ENCODE data around the gene MYO1E. TPM values are rescaled to one million over a fixed set of nuclear protein-coding genes. Genes with fewer than 3 reads are reported as not detected.
"Not testable (repeated sequence)": the region's sequence is repeated elsewhere in the genome, so short reads cannot be mapped to it uniquely, and the experiment has no call there.

Gene MYO1E
- total and polyA plus RNA-seq, 5 donors, result 8.4 to 28.5 (median 23.1) TPM

DNA sequence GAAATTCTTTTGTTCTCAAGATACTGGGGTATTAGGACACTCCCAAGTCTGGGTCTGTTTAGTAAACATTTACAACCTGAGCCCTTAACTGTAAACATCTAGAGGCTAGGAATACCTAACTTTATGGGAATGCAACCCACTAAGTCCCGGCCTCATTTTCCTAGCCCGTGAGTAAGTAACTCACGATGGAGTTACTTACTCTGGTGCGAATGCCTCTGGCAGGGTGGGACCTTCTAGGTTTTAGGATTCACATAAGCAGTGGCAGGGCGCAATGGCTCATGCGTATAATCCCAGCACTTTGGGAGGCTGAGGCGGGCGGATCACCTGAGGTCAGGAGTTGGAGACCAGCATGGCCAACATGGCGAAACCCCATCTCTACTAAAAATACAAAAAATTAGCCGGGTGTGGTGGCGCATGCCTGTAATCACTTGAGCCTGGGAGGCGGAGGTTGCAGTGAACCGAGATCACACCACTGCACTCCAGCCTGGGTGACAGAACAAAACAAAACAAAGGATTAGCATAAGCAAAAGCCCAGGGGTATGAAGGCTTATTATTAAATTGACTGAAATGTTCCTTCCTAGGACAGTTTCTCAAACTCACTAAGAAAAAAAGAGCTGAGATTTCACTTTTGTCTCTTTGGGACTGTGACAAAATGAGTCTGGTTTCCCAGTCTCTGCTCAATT is 14.7 kb upstream of the MYO1E start:
- WGBS, result 96% methylated on average over 13 of the region's 13 CpGs
- H3K4me1 ChIP-seq (ENCODE audit: control insufficient read depth, insufficient read depth, low read length); intact Hi-C loops (cut with DNase I); ATAC-seq; H3K27me3 ChIP-seq (ENCODE audit: control insufficient read depth, insufficient read depth); H3K9me3 ChIP-seq (ENCODE audit: control insufficient read depth, low read length); DNase-seq; H3K4me3 ChIP-seq (ENCODE audit: low read length); H3K27ac ChIP-seq (ENCODE audit: low read length): not testable (repeated sequence)

DNA sequence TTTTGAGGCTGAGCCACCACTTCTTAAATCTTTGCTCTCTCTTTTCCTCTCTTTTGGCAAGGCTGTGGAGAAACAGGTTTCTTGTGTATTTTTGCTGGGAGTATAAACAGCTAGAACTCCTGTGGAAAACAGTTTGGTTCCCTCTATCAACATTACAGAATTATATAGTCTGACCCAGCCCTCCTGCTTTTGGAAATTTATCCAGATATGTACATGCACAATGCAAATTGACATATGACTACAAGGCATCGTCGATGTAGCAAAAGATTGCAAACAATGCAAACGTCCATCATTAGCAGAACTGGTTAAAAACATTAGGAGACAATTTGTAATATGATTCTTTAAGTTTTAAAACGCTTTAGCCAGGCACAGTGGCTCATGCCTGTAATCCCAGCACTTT is 12.5 kb upstream of the MYO1E start:
- Histone ChIP-seq H3K27me3 (ENCODE audit: control insufficient read depth, insufficient read depth) (no peaks in the 10 kb centered on the region), H3K4me3 (ENCODE audit: low read length) (no peak overlapping the region), H3K4me1 (ENCODE audit: control insufficient read depth, insufficient read depth, low read length) (no peaks in the 10 kb centered on the region), H3K9me3 (ENCODE audit: control insufficient read depth, low read length) (no peaks in the 10 kb centered on the region), H3K27ac (ENCODE audit: low read length) (no peak overlapping the region)
- ATAC-seq, result no peak
- no peak for DNase-seq
- WGBS, result 85% methylated on average over 4 of the region's 4 CpGs
- intact Hi-C loops (cut with DNase I), result no loop called here

DNA sequence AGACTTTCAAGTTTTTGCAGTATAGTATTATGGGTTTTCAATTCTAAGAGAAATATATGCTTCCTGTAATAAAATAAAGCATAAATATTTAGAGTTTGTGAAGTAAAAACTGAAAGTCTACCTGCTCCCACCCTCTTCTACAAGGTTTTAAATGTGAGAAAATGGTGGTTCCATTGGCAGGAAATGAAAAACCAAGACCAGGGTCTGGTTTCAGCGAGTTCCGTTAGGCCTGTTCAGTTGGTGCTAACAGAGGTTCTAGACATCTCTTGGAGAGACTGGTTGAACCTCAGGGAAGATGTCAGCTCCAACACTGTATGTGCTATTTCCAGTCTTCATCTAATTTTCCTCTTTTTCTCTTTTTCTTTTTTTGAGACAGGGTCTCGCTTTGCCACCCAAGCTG is 11.8 kb upstream of the MYO1E start:
- H3K9me3 ChIP-seq (ENCODE audit: control insufficient read depth, low read length), result no peaks in the 10 kb centered on the region
- 96% methylated on average over 3 of the region's 3 CpGs for WGBS
- no peaks in the 10 kb centered on the region for H3K27me3 ChIP-seq (ENCODE audit: control insufficient read depth, insufficient read depth)
- intact Hi-C loops (cut with DNase I), result no loop called here
- no peak overlapping the region for H3K27ac ChIP-seq (ENCODE audit: low read length)
- DNase-seq (no peak), ATAC-seq (no peak)
- no peaks in the 10 kb centered on the region for H3K4me1 ChIP-seq (ENCODE audit: control insufficient read depth, insufficient read depth, low read length)
- H3K4me3 ChIP-seq (ENCODE audit: low read length), result no peak overlapping the region

DNA sequence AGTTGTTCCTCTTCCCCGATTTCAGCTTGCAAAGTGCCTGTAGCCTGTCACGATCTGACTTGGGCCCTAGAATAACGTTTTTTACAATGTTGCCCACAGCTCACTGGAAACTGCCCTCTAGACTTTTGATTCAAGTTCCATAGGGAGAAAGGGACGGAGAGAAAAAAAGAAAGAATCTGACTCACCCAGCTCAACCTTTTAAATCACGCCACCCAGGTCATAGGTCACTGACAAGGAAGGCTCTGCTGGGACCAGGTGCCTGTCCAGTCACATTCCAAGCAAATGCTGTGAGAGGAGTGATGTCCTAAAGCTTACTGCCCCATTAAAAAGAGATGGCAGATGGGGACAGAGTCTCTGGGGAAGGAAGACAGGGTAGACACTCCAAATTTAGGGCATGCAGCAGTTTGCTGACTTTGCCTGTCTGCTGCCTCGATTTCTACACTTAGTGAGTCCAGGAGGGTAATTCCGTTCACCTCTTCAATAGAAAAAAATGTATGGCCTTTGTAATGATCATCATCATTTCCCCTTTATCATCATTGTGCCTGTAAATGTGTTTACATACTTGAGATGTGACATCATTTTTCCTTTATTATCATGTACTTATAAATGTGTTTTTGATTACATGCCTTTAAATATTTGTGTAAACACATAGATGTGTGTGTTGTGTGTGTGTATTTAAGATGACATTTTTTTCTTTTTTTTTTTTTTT is 8.4 kb upstream of the MYO1E start:
- Histone ChIP-seq H3K27ac (ENCODE audit: low read length) (no peak overlapping the region), H3K27me3 (ENCODE audit: control insufficient read depth, insufficient read depth) (no peaks in the 10 kb centered on the region), H3K9me3 (ENCODE audit: control insufficient read depth, low read length) (no peaks in the 10 kb centered on the region), H3K4me3 (ENCODE audit: low read length) (no peak overlapping the region), H3K4me1 (ENCODE audit: control insufficient read depth, insufficient read depth, low read length) (no peaks in the 10 kb centered on the region)
- WGBS, result 73% methylated on average over 7 of the region's 7 CpGs
- intact Hi-C loops (cut with DNase I), result no loop called here
- ATAC-seq (no peak), DNase-seq (no peak)

DNA sequence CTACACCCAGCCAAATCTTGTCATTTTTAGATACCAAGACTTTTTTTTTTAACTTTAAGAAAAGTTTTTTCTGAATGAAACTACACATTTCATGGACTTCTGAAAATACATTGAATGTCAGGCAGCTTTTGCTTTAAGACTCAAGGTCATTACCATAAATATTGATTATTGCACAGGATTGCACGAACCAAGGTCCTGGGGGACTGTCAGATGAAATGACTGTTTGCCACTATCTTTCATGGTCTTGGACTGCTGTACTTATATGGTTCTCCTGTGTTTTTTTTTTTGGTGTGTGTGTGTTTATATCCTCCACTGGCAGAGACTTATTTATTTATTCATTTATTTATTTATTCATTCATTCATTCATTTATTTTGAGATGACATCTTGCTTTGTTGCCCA is 6.9 kb upstream of the MYO1E start:
- Histone ChIP-seq H3K27ac (ENCODE audit: low read length) (no peak overlapping the region), H3K27me3 (ENCODE audit: control insufficient read depth, insufficient read depth) (no peaks in the 10 kb centered on the region), H3K9me3 (ENCODE audit: control insufficient read depth, low read length) (no peaks in the 10 kb centered on the region), H3K4me3 (ENCODE audit: low read length) (no peak overlapping the region), H3K4me1 (ENCODE audit: control insufficient read depth, insufficient read depth, low read length) (no peaks in the 10 kb centered on the region)
- DNase-seq, result no peak
- WGBS, result 89% methylated on average over 1 of the region's 1 CpG
- intact Hi-C loops (cut with DNase I), result loop anchor here in 2 of 4 donors (10.0 kb wide), 3 partner anchors 95 to 135 kb away; no protein-coding TSS in a partner anchor
- ATAC-seq, result no peak

DNA sequence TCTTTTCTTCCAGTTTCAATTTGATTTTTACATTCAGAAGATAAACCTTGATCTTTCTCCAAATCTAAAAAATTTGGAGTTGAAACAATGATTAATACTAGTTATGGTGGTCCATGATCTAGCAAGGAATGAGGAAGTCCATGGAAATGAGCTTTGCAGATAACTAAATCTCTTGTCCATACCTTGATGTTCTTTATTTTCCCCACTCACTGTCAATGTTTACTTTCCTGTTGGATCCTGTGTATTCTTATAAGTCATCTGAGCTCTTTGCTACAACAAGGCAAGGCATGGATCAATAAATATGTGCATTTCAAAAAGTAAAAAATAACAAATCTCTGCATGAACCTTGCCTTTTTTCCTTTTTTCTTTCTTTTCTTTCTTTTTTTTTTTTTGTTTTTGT is 6.2 kb upstream of the MYO1E start:
- Histone ChIP-seq H3K27me3 (ENCODE audit: control insufficient read depth, insufficient read depth) (no peaks in the 10 kb centered on the region), H3K4me1 (ENCODE audit: control insufficient read depth, insufficient read depth, low read length) (no peaks in the 10 kb centered on the region), H3K4me3 (ENCODE audit: low read length) (no peak overlapping the region), H3K27ac (ENCODE audit: low read length) (no peak overlapping the region), H3K9me3 (ENCODE audit: control insufficient read depth, low read length) (no peaks in the 10 kb centered on the region)
- ATAC-seq, result no peak
- no peak for DNase-seq
- intact Hi-C loops (cut with DNase I), result loop anchor here in 2 of 4 donors (10.0 kb wide), 3 partner anchors 94 to 134 kb away; no protein-coding TSS in a partner anchor

DNA sequence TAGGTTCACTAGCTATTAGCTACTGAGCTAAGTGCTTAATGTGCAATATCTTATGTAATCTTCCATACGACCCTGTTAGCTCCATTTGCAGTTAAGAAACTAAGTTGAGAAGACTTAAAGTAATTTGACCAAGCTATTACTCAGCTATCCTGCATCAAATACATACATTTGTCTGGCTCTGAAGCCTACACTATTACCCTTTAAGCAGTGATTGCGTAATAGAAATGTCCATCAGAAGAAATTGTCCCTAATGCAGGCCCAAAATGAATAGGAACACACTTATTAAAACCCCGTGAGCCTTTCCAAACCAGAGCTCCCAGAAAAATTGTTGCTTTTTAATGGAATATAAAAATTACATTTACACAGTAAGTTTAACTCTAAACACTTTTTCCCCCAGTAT is 5.3 kb upstream of the MYO1E start:
- H3K9me3 ChIP-seq (ENCODE audit: control insufficient read depth, low read length), result no peaks in the 10 kb centered on the region
- 77% methylated on average over 3 of the region's 3 CpGs for WGBS
- no peaks in the 10 kb centered on the region for H3K27me3 ChIP-seq (ENCODE audit: control insufficient read depth, insufficient read depth)
- H3K4me1 ChIP-seq (ENCODE audit: control insufficient read depth, insufficient read depth, low read length), result no peaks in the 10 kb centered on the region
- DNase-seq, result no peak
- ATAC-seq, result no peak
- no peak overlapping the region for H3K4me3 ChIP-seq (ENCODE audit: low read length)
- intact Hi-C loops (cut with DNase I), result loop anchor here in 2 of 4 donors (10.0 kb wide), 3 partner anchors 93 to 133 kb away; no protein-coding TSS in a partner anchor
- H3K27ac ChIP-seq (ENCODE audit: low read length), result no peak overlapping the region

DNA sequence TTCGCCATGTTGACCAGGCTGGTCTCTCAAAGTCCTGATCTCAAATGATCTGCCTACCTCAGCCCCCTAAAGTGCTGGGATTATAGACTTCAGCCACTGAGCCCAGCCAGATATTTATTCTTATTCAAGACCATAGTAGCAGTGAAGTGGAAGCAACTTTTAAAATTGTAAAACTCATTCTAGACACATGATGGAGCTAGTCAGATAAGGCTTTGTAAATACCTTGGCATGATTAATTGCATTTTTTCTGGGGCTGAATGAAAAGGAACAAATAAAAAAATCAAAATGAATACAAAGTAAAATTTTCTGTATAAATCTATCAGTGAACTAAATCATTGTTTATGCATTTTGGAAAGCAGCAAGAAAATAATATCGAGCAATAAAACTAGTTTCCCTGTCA is 4.1 kb upstream of the MYO1E start:
- WGBS, result 97% methylated on average over 2 of the region's 2 CpGs
- intact Hi-C loops (cut with DNase I), result loop anchor here in 2 of 4 donors (10.0 kb wide), 3 partner anchors 92 to 132 kb away; no protein-coding TSS in a partner anchor
- DNase-seq, result no peak
- no peaks in the 10 kb centered on the region for H3K9me3 ChIP-seq (ENCODE audit: control insufficient read depth, low read length)
- ATAC-seq, result no peak
- H3K4me1 ChIP-seq (ENCODE audit: control insufficient read depth, insufficient read depth, low read length), result no peaks in the 10 kb centered on the region
- no peak overlapping the region for H3K4me3 ChIP-seq (ENCODE audit: low read length)
- no peaks in the 10 kb centered on the region for H3K27me3 ChIP-seq (ENCODE audit: control insufficient read depth, insufficient read depth)
- no peak overlapping the region for H3K27ac ChIP-seq (ENCODE audit: low read length)

DNA sequence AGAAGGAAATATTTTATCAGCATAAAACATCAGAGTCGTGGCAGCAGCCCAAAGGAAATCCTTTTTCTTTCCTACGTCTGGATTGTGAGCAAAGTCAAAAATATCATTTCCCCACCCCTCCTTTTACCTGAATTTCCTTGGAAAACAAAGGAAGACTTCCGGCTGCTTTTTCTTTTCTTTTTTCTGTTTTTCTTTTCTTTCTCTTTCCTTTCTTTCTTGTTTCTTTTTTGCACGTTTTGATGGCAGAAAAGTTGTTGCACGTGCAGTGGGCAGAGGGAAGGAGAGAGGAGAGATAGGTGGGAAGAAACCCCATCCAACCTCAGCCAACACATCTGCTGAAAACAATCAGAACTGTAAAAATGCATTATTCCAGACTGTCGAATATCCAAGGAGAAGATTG is 544 bp upstream of the MYO1E start:
- Histone ChIP-seq H3K4me3 (ENCODE audit: low read length) (peak overlapping the region; percentile 81), H3K27me3 (ENCODE audit: control insufficient read depth, insufficient read depth) (no peaks in the 10 kb centered on the region), H3K4me1 (ENCODE audit: control insufficient read depth, insufficient read depth, low read length) (no peaks in the 10 kb centered on the region), H3K9me3 (ENCODE audit: control insufficient read depth, low read length) (no peaks in the 10 kb centered on the region), H3K27ac (ENCODE audit: low read length) (peak overlapping the region; percentile 53)
- intact Hi-C loops (cut with DNase I), result loop anchor here in 2 of 4 donors (10.0 kb wide), 3 partner anchors 88 to 128 kb away; no protein-coding TSS in a partner anchor
- 2% methylated on average over 6 of the region's 6 CpGs for WGBS
- ATAC-seq, result no peak
- DNase-seq, result no peak

DNA sequence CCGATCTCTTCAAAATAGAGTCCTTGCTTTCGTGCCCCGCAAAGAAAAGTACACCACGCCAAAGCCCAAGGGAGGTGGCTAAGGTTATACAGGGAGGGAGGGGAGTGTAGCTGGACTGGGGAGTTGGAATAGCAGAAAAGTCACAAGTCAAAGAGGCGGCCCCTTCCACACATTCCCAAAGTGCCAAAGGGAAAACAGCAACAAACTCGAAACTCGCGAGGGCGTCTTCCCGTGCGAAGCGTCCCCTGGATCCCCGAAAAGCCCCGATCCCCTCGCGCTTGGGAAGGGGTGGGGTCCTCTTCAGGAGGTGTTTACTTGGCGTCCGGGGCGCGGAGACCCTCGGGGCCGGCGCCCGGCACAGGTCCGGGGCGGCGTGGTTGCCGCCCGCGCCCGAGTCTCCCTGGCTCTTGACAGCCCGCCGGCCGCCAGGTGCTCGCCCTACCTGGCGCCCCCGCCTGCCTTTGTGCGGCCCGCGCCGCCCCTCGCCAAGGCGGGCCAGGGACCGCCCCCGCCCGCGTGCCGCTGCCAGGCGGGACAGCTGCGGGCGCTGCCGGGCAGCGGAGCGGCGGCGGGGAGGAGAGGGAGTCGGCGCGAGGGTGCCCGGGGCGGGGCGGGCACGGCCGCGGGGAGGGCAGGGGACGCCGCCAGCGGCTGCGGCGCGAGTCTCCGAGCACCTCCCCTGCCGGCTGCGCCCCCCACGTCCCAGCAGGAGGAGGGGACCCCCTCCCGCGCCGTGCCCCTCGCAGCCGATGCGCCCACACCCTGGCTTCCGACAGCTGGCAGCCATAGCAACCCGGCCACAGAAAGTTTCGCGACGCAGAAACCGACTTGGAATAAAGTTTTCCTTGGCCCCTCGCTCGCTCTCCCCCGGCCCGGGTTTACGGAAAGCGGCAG is 966 bp downstream of the MYO1E start:
- Histone ChIP-seq H3K27ac (ENCODE audit: low read length) (peak overlapping the region; percentile 92), H3K27me3 (ENCODE audit: control insufficient read depth, insufficient read depth) (no peaks in the 10 kb centered on the region), H3K4me3 (ENCODE audit: low read length) (peak overlapping the region; percentile 81), H3K4me1 (ENCODE audit: control insufficient read depth, insufficient read depth, low read length) (no peaks in the 10 kb centered on the region), H3K9me3 (ENCODE audit: control insufficient read depth, low read length) (no peaks in the 10 kb centered on the region)
- intact Hi-C loops (cut with DNase I), result loop anchor here in 2 of 4 donors (10.0 kb wide), 3 partner anchors 87 to 127 kb away; no protein-coding TSS in a partner anchor
- peak; percentile 47 to 51 for ATAC-seq
- DNase-seq, result peak; percentile 33 to 73 (median 53)
- 2% methylated on average over 93 of the region's 93 CpGs for WGBS
